ENCODE results near the gene HSD17B8.

DNA sequence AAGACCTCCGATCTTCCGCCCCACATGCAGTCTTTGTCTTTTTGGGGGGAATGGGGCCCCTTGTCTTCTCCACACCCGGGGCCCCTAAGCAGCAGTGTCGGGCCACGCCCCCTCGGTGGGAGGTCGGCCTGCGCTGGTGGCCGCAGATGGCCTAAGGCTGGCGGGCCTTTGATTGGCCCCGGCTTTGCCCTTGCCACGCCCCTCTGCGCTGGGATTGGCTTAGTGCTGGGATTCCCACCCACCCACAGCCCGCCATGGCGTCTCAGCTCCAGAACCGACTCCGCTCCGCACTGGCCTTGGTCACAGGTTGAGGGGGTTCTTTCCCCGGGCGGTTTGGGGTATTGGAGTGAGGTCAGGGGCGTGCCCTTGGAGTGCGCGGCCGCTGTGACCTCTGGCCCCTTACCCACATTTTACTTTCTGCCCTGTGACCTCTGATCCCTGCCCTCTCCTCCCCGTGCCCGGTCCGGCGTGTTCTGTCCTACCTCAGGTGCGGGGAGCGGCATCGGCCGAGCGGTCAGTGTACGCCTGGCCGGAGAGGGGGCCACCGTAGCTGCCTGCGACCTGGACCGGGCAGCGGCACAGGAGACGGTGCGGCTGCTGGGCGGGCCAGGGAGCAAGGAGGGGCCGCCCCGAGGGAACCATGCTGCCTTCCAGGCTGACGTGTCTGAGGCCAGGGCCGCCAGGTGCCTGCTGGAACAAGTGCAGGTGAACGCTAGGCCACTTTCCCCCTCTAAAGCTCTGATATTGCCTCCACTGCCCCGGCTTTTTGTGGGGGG is at the start of gene HSD17B8:
- no peak for TF ChIP-seq EZH2 (IDR thresholded peaks at IDR 0.05)
- TF ChIP-seq POLR2AphosphoS5 (IDR thresholded peaks at IDR 0.05; ENCODE audit: borderline replicate concordance, low read depth, low read length) = peak; percentile 98
- TF ChIP-seq FOXP2 (optimal IDR thresholded peaks at IDR 0.05; ENCODE audit: control extremely low read depth, extremely low read length, insufficient read depth) = peak; percentile 42

All from SK-N-MC (cell line).